Transverse colon (tissue), 4 donors: Measurements from ENCODE around the gene PSTPIP1. TPM values are rescaled to one million over a fixed set of nuclear protein-coding genes. Genes with fewer than 3 reads are reported as not detected.
A peak's percentile ranks its signal among the peaks of the same experiment; 100 is the strongest.

Experiments
- DNase-seq: peaks from one replicate; pipeline ENCODE4 v3.0.0-alpha.2; 2019
- H3K27ac ChIP-seq, 4 donors: fragments of 200-600 bp; sonication (generic); 2 replicates each; pipeline ENCODE4 v1.5.1; 2016 to 2018; ENCODE audit warnings: inconsistent platforms in 4 of 4
- H3K27me3 ChIP-seq: fragments of 200-600 bp; sonication (generic); 2 replicates; pipeline ENCODE4 v1.5.1; 2017; ENCODE audit warnings: inconsistent platforms
- H3K36me3 ChIP-seq, 4 donors: fragments of 200-600 bp; sonication (generic); 2 replicates each; pipeline ENCODE4 v1.5.1; 2017 to 2019; ENCODE audit warnings: inconsistent platforms in 4 of 4
- H3K4me1 ChIP-seq, 4 donors: fragments of 200-600 bp; sonication (generic); 2 replicates each; pipeline ENCODE4 v1.5.1; 2017 to 2020; ENCODE audit warnings: inconsistent platforms in 4 of 4
- H3K4me3 ChIP-seq, 4 donors: fragments of 200-600 bp; sonication (generic); 1 replicate in 1 of 4; 2 replicates in 3 of 4; pipeline versions ENCODE4 v1.5.1 to v1.6.1; 2017 to 2019; ENCODE audit warnings: inconsistent platforms in 4 of 4
- H3K9me3 ChIP-seq, 2 donors: fragments of 200-600 bp; sonication (generic); 2 replicates each; pipeline ENCODE4 v1.5.1; 2017 to 2019; ENCODE audit warnings: inconsistent platforms in 2 of 2
- CTCF ChIP-seq, 5 experiments: fragments of 200-600 bp in 3 of 5; fragments of 450-650 bp in 2 of 5; sonication (generic) in 3 of 5; IDR thresholded peaks; 1 replicate in 2 of 5; 2 replicates in 3 of 5; pipeline ENCODE4 v1.5.1; 2016 to 2017; ENCODE audit warnings: antibody characterized with exemption in 5 of 5, inconsistent platforms in 3 of 5, mild to moderate bottlenecking in 2 of 5, moderate library complexity in 1 of 5
- EP300 ChIP-seq: sonication (generic); formaldehyde crosslinking; IDR thresholded peaks from one replicate; pipeline ENCODE4 v1.6.1; 2017; ENCODE audit warnings: antibody characterized with exemption, low read depth
- POLR2A ChIP-seq: fragments of 450-650 bp; IDR thresholded peaks from one replicate; pipeline ENCODE4 v1.6.1; 2016; ENCODE audit warnings: antibody characterized with exemption, mild to moderate bottlenecking, moderate library complexity
- POLR2AphosphoS5 ChIP-seq, 3 donors: sonication (generic); formaldehyde crosslinking; IDR thresholded peaks; one replicate each; pipeline ENCODE4 v1.6.1; 2016; ENCODE audit warnings: antibody characterized with exemption in 3 of 3
- WGBS, 2 donors: methylation state at CpG; one replicate each; pipeline ENCODE4 v1.1.5; 2018; ENCODE audit warnings: low coverage in 1 of 2; 5-methylcytosine and 5-hydroxymethylcytosine counted together
- in situ Hi-C, 4 donors: fragments of 200-750 bp; cut with MboI; loops; one replicate each; pipeline versions ENCODE4 v1.15.0 to v1.15.1; 2017; ENCODE audit warnings: low sequenced_read_pairs in 3 of 4, low pct_ligation_motif_present in 1 of 4, low pct_unique_long_range_greater_than_20kb in 1 of 4
- intact Hi-C: fragments of 100-400 bp; cut with DNase I; formaldehyde crosslinking; loops from one replicate; pipeline ENCODE4 v1.15.1; 2023; ENCODE audit warnings: low total_unique reads
- total RNA-seq, 4 donors: library from RNA; depleted of rRNA; stranded (reverse); fragments of >200 nt; gene quantifications; one replicate each; pipeline ENCODE4 v1.1.0, GENCODE V29; 2016

PSTPIP1 gene
- total RNA-seq, 4 donors from 2014 or later = 1.4 to 35.2 (median 8.7) TPM

- Histone ChIP-seq H3K36me3 (no peaks in the 10 kb centered on the region), H3K27me3 (no peaks in the 10 kb centered on the region), H3K9me3 (no peaks in the 10 kb centered on the region), H3K4me1 (peaks cover 0 to 5% (median 0%) of the 10 kb centered on the region in 4 donors), H3K27ac (peak overlapping the region in 3 of 4 donors; percentile 8 to 25 (median 9)), H3K4me3 (no peak overlapping the region)
- WGBS, 2 donors = 70 to 94% methylated on average over 2 to 4 of the region's 4 CpGs
- in situ Hi-C loops (no loop called here), intact Hi-C loops (no loop called here)
- no peak for DNase-seq
- TF ChIP-seq POLR2AphosphoS5 (IDR thresholded peaks at IDR 0.05) (no peak), CTCF (IDR thresholded peaks at IDR 0.05) (no peak), EP300 (no peak), POLR2A (no peak)
These were observed 11.1 kb upstream of the PSTPIP1 start for GRCh38 chr15:76983590-76984375.

- 60 to 89% methylated on average over 1 to 3 of the region's 3 CpGs for WGBS, 2 donors
- Histone ChIP-seq H3K27ac (no peak overlapping the region), H3K9me3 (no peaks in the 10 kb centered on the region), H3K4me3 (no peak overlapping the region), H3K27me3 (no peaks in the 10 kb centered on the region), H3K36me3 (no peaks in the 10 kb centered on the region), H3K4me1 (peaks cover 0 to 6% (median 0%) of the 10 kb centered on the region in 4 donors)
- TF ChIP-seq POLR2AphosphoS5 (IDR thresholded peaks at IDR 0.05) (no peak), CTCF (IDR thresholded peaks at IDR 0.05) (no peak), POLR2A (no peak), EP300 (no peak)
- intact Hi-C loops = no loop called here
- in situ Hi-C loops = no loop called here
- no peak for DNase-seq
These were observed 8.2 kb upstream of the PSTPIP1 start for GRCh38 chr15:76986743-76987142.

- in situ Hi-C loops = no loop called here
- Histone ChIP-seq H3K4me3 (no peak overlapping the region), H3K27ac (no peak overlapping the region), H3K27me3 (no peaks in the 10 kb centered on the region), H3K4me1 (peaks cover 0 to 6% (median 0%) of the 10 kb centered on the region in 4 donors), H3K9me3 (no peaks in the 10 kb centered on the region), H3K36me3 (no peaks in the 10 kb centered on the region)
- 50 to 92% methylated on average over 1 to 6 of the region's 6 CpGs for WGBS, 2 donors
- TF ChIP-seq POLR2A (no peak), EP300 (no peak), POLR2AphosphoS5 (IDR thresholded peaks at IDR 0.05) (no peak)
- DNase-seq = no peak
- intact Hi-C loops = no loop called here
These were observed 7.7 kb upstream of the PSTPIP1 start for GRCh38 chr15:76987276-76987675.

- in situ Hi-C loops = no loop called here
- peak; percentile 49 for DNase-seq
- intact Hi-C loops = no loop called here
- Histone ChIP-seq H3K4me3 (no peak overlapping the region), H3K27ac (peak overlapping the region in 2 of 4 donors; percentile 18 to 41), H3K9me3 (no peaks in the 10 kb centered on the region), H3K27me3 (no peaks in the 10 kb centered on the region), H3K4me1 (peaks cover 0 to 6% (median 0%) of the 10 kb centered on the region in 4 donors), H3K36me3 (no peaks in the 10 kb centered on the region)
- WGBS, 2 donors = 63% methylated on average over 3 to 11 of the region's 11 CpGs
- TF ChIP-seq CTCF (IDR thresholded peaks at IDR 0.05) (no peak), POLR2AphosphoS5 (IDR thresholded peaks at IDR 0.05) (no peak), POLR2A (no peak), EP300 (no peak)
These were observed 6.7 kb upstream of the PSTPIP1 start for GRCh38 chr15:76987896-76988860.
